Endothelial cell (in vitro differentiated cells): Measurements from ENCODE around the gene CFAP77. TPM values are rescaled to one million over a fixed set of nuclear protein-coding genes. Genes with fewer than 3 reads are reported as not detected.

Source experiments
- DNase-seq: peaks from one replicate; pipeline ENCODE4 v3.0.0; 2021; ENCODE audit warnings: low spot score
- H3K27ac Mint-ChIP-seq: one replicate; pipeline ENCODE4 v1.8.0; 2021; ENCODE audit warnings: mixed read lengths, inconsistent platforms; ENCODE audit not compliant: unreplicated experiment
- H3K27me3 Mint-ChIP-seq: one replicate; pipeline ENCODE4 v1.8.0; 2021; ENCODE audit warnings: mild to moderate bottlenecking, moderate library complexity, mixed read lengths, inconsistent platforms; ENCODE audit not compliant: unreplicated experiment
- H3K36me3 Mint-ChIP-seq: one replicate; pipeline ENCODE4 v1.8.0; 2021; ENCODE audit warnings: mild to moderate bottlenecking, low read depth, mixed read lengths, inconsistent platforms; ENCODE audit not compliant: unreplicated experiment
- H3K4me1 Mint-ChIP-seq: one replicate; pipeline ENCODE4 v1.8.0; 2021; ENCODE audit warnings: mild to moderate bottlenecking, mixed read lengths, inconsistent platforms; ENCODE audit not compliant: unreplicated experiment
- H3K4me3 Mint-ChIP-seq: one replicate; pipeline ENCODE4 v1.8.0; 2021; ENCODE audit warnings: mild to moderate bottlenecking, mixed read lengths, inconsistent platforms; ENCODE audit not compliant: unreplicated experiment
- H3K9me3 Mint-ChIP-seq: one replicate; pipeline ENCODE4 v1.8.0; 2021; ENCODE audit warnings: mixed read lengths, inconsistent platforms; ENCODE audit not compliant: unreplicated experiment
- total RNA-seq: library from RNA; stranded (reverse); fragmentation: NEBNext Ultra II Directional; extraction: Animal tissue kit (Norgen Biotek cat#: 25700); gene quantifications from one replicate; pipeline ENCODE4 v1.2.1, GENCODE V29; 2021; ENCODE audit not compliant: unreplicated experiment
- TF ChIP-seq, protein P1 (sequence below): fragments of 200-600 bp; sonication (generic); IDR thresholded peaks from one replicate; pipeline ENCODE4 v1.5.0; 2021; ENCODE audit warnings: antibody characterized with exemption; ENCODE audit not compliant: unreplicated experiment

The CFAP77 gene
- total RNA-seq, 1 donor from 2014 or later, result 3.7 TPM

DNA sequence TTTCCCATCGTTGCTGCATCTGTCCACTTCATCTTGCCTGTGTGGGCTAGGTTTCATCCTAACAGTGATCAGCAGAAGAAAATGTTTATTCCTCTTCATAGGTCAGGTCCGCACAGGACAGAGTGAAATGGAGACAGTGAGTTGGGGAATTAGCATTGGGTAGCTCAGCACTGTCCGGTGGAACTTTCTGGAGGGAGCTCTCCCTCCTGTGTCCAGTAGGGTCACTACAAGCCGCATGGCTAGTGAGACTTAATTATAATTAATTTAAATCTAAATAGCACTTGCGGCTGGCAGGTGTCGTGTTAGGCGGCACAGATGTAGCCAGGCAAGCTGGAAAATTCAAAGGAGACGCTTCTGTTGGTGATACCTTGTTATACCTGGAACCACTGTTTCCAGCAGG lies 48.4 kb downstream of the CFAP77 start:
- peaks cover 2% of the 10 kb centered on the region for H3K27me3 Mint-ChIP-seq
- no peaks in the 10 kb centered on the region for H3K4me1 Mint-ChIP-seq
- H3K36me3 Mint-ChIP-seq, result no peaks in the 10 kb centered on the region
- H3K9me3 Mint-ChIP-seq, result no peaks in the 10 kb centered on the region
- no peak for DNase-seq
- H3K4me3 Mint-ChIP-seq, result no peak overlapping the region
- H3K27ac Mint-ChIP-seq, result no peak overlapping the region
- TF ChIP-seq, protein P1, sequence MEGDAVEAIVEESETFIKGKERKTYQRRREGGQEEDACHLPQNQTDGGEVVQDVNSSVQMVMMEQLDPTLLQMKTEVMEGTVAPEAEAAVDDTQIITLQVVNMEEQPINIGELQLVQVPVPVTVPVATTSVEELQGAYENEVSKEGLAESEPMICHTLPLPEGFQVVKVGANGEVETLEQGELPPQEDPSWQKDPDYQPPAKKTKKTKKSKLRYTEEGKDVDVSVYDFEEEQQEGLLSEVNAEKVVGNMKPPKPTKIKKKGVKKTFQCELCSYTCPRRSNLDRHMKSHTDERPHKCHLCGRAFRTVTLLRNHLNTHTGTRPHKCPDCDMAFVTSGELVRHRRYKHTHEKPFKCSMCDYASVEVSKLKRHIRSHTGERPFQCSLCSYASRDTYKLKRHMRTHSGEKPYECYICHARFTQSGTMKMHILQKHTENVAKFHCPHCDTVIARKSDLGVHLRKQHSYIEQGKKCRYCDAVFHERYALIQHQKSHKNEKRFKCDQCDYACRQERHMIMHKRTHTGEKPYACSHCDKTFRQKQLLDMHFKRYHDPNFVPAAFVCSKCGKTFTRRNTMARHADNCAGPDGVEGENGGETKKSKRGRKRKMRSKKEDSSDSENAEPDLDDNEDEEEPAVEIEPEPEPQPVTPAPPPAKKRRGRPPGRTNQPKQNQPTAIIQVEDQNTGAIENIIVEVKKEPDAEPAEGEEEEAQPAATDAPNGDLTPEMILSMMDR, result no peak

DNA sequence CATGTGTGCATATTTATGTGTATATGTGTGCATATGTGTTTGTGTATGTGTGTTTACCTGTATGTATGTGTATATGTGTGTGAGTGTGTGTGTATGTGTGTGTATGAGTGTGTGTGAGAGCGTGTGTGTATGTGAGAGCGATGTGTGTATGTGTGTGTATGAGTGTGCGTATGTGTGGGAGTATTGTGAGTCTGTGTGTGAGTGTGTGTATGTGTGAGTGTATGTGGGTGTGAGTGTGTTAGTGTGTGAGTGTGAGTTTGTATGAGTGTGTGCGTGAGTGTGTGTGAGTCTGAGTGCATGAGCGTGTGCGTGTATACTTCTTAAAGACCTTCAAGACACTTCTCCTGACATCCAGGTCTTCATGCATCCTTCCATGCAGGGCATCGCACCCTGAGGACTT lies 49.6 kb downstream of the CFAP77 start:
- H3K4me1 Mint-ChIP-seq, result no peaks in the 10 kb centered on the region
- H3K36me3 Mint-ChIP-seq, result no peaks in the 10 kb centered on the region
- H3K4me3 Mint-ChIP-seq, result no peak overlapping the region
- TF ChIP-seq, protein P1, result no peak
- DNase-seq, result no peak
- H3K27ac Mint-ChIP-seq, result no peak overlapping the region
- no peaks in the 10 kb centered on the region for H3K9me3 Mint-ChIP-seq
- peaks cover 2% of the 10 kb centered on the region for H3K27me3 Mint-ChIP-seq

DNA sequence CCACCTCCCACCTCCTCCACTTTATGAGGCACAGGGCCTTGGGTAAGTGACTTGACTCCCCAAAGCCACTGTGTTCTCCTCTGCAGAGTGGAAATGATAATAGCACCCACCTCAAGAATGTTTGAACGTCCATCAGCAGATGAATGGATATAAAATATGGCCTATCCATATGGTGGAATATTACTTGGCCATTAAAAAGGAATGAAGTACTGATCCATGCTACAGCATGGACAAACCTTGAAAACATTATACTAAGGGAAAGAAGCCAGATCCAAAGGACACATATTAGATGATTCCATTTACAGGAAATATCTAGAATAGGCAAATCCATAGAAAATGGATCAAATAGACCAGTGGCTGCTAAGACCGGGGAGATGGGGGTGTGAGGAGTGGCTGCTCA lies 50.2 kb downstream of the CFAP77 start:
- Mint-ChIP-seq H3K9me3 (no peaks in the 10 kb centered on the region), H3K27me3 (peaks cover 2% of the 10 kb centered on the region), H3K27ac (no peak overlapping the region), H3K4me1 (no peaks in the 10 kb centered on the region), H3K4me3 (no peak overlapping the region), H3K36me3 (no peaks in the 10 kb centered on the region)
- DNase-seq, result no peak
- TF ChIP-seq, protein P1, result no peak

DNA sequence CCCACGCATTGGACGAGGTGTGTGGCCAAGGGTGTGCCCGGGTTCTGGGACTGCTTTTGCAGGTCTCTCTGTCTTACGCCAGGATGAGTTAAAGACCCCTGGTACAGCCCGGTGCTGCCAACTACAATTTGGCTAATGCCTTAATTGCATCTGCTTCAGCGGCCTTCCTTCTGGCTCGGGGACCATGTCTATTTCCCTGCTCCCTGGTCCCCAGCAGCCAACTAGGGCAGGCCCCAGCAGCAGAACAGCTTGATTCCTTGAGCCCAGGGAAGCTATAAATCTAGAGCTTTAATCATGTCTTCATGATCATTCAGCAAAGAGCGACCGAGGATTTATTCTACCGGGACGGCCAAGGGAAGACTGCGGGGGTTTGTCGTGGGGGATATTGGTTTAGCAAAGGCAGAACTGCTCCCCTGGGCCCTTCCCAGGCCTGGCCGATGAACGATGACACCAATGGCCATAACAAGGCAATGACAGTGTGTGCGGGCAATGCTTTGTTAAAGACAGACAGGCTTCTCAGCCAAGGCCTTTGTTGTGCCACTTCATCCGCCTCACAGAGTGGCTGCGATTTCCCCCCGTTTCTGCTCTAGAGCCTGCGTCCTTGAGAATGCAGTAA lies 51.4 kb downstream of the CFAP77 start:
- Mint-ChIP-seq H3K4me3 (no peak overlapping the region), H3K9me3 (no peaks in the 10 kb centered on the region), H3K27me3 (peaks cover 2% of the 10 kb centered on the region), H3K36me3 (no peaks in the 10 kb centered on the region), H3K4me1 (no peaks in the 10 kb centered on the region), H3K27ac (no peak overlapping the region)
- DNase-seq, result no peak
- TF ChIP-seq, protein P1, result no peak

DNA sequence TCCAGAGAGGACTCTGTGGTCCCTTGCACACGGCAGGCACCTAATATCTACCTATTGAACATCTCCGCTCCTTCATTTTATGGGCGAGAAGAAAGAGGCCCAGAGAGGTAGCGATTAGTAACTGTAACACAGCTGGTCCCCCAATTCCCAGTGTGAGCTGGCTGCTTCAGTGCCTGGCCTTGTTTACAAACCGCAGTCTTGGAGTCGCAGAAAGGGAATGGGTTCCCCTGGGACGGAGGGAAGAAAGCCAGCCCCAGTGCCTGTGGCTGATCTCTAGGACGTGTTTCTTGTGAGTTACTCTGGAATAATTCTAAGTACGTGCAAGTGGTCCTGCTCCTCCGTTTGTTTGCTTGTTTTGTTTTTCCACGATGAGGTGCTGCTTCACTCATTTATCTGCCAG lies 52.0 kb downstream of the CFAP77 start:
- TF ChIP-seq, protein P1, result no peak
- Mint-ChIP-seq H3K36me3 (no peaks in the 10 kb centered on the region), H3K27me3 (peaks cover 2% of the 10 kb centered on the region), H3K9me3 (no peaks in the 10 kb centered on the region), H3K4me3 (no peak overlapping the region), H3K4me1 (no peaks in the 10 kb centered on the region), H3K27ac (no peak overlapping the region)
- DNase-seq, result no peak
